Hair follicular keratinocyte (primary cell): ENCODE measurements around the gene SCT. TPM values are rescaled to one million over a fixed set of nuclear protein-coding genes. Genes with fewer than 3 reads are reported as not detected.

ENCODE experiments used
- total RNA-seq: library from RNA; depleted of rRNA; stranded (reverse); fragments of >200 nt; gene quantifications from 2 replicates; pipeline ENCODE4 v1.2.3, GENCODE V29; 2015

Gene SCT
- not detected in 2 replicates for total RNA-seq

GRCh38 chr11:626475-627307, at the start of gene SCT:
SCT (minus strand) TSS chr11:627181; CDS start chr11:627143, 38 bp downstream.

GRCh38 chr11:636511-637332, 9.7 kb upstream of the SCT start, which contains the start of gene DRD4:
DRD4 (plus strand) TSS chr11:637269; CDS start chr11:637305, 36 bp downstream.

GRCh38 chr11:624705-625635, 2.0 kb downstream of the SCT start, which contains the start of gene CDHR5:
CDHR5 (minus strand) TSS chr11:624955; CDS start chr11:624902, 53 bp downstream.

GRCh38 chr11:615504-616319, 11.3 kb downstream of the SCT start, which contains the start of gene IRF7:
IRF7 (minus strand) TSS chr11:615950; CDS start chr11:615364, 586 bp downstream.

Other genes starting within 250 kb of the SCT start
- gene PKP3, start 233.0 kb downstream of the SCT start, total RNA-seq: 292 and 373 TPM in 2 replicates
- gene SIGIRR, start 212.2 kb downstream of the SCT start, total RNA-seq: 5.9 and 7.8 TPM in 2 replicates
- 9.5 and 19.5 TPM in 2 replicates for gene ANO9, start 185.2 kb downstream of the SCT start, total RNA-seq
- 38.2 and 52.8 TPM in 2 replicates for gene PTDSS2, start 176.9 kb downstream of the SCT start, total RNA-seq
- gene RNH1, start 119.9 kb downstream of the SCT start, total RNA-seq: 322 and 445 TPM in 2 replicates
- 116 and 135 TPM in 2 replicates for gene HRAS, start 91.6 kb downstream of the SCT start, total RNA-seq
- gene LRRC56, start 89.7 kb downstream of the SCT start, total RNA-seq: under 0.01 and 0.34 TPM in 2 replicates
- 0.23 and 3.0 TPM in 2 replicates for gene LMNTD2, start 66.4 kb downstream of the SCT start, total RNA-seq
- 47.2 and 60.8 TPM in 2 replicates for gene RASSF7, start 66.2 kb downstream of the SCT start, total RNA-seq
- gene PHRF1, start 50.7 kb downstream of the SCT start, total RNA-seq: 13.8 and 21.4 TPM in 2 replicates
- gene IRF7, start 11.2 kb downstream of the SCT start, total RNA-seq: 8.0 and 15.8 TPM in 2 replicates
- gene CDHR5, start 2.2 kb downstream of the SCT start, total RNA-seq: not detected in 2 replicates
- not detected in 2 replicates for gene DRD4, start 10.1 kb upstream of the SCT start, total RNA-seq
- gene DEAF1, start 68.0 kb upstream of the SCT start, total RNA-seq: 16.0 and 25.5 TPM in 2 replicates
- gene TMEM80, start 68.6 kb upstream of the SCT start, total RNA-seq: 23.7 and 40.1 TPM in 2 replicates
- gene EPS8L2, start 79.0 kb upstream of the SCT start, total RNA-seq: 92.0 and 124 TPM in 2 replicates
- 212 and 214 TPM in 2 replicates for gene TALDO1, start 120.3 kb upstream of the SCT start, total RNA-seq
- 23.1 and 25.0 TPM in 2 replicates for gene GATD1, start 150.3 kb upstream of the SCT start, total RNA-seq
- not detected in 2 replicates for gene CEND1, start 162.9 kb upstream of the SCT start, total RNA-seq
- gene SLC25A22, start 171.1 kb upstream of the SCT start, total RNA-seq: 19.0 and 21.6 TPM in 2 replicates
- 10.0 and 16.2 TPM in 2 replicates for gene PIDD1, start 178.1 kb upstream of the SCT start, total RNA-seq
- 674 and 1,062 TPM in 2 replicates for gene RPLP2, start 182.8 kb upstream of the SCT start, total RNA-seq
- 7.1 and 11.9 TPM in 2 replicates for gene PNPLA2, start 191.7 kb upstream of the SCT start, total RNA-seq
- gene CRACR2B, start 200.7 kb upstream of the SCT start, total RNA-seq: 0.68 and 1.0 TPM in 2 replicates
- 490 and 530 TPM in 2 replicates for gene CD151, start 205.8 kb upstream of the SCT start, total RNA-seq
- gene POLR2L, start 215.3 kb upstream of the SCT start, total RNA-seq: 124 and 148 TPM in 2 replicates
- gene TSPAN4, start 215.7 kb upstream of the SCT start, total RNA-seq: 173 and 207 TPM in 2 replicates